ENCODE measurements around the gene TARS2. TPM values are rescaled to one million over a fixed set of nuclear protein-coding genes. Genes with fewer than 3 reads are reported as not detected.

The TARS2 gene
- total RNA-seq, 2 experiments from 2014 or later = 42.0 to 55.3 TPM

DNA sequence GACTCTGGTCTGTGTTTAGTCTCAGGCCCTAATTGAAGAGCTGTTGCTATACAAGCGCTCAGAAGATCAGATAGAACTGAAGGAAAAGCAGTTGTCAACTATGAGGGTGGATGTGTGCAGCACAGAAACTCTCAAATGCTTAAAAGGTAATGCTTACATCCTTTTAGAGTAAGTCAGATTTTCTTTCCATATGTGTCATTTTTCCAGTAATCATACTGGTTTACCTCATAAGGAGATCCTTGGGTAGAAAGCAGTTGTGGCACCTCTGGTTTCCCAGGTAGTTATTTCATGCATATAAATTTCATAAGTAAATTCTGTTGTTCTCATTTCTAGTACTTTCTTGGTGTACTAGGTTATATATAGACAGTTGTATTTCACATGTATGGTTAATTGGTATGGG lies 43.0 kb upstream of the TARS2 start:
- Histone ChIP-seq H4K20me1 (ENCODE audit: insufficient read depth, low read length) (no peaks in the 10 kb centered on the region), H3K4me2 (ENCODE audit: low read length) (no peak overlapping the region), H3K79me2 (ENCODE audit: insufficient read depth, low read depth, low read length) (no peaks in the 10 kb centered on the region; the same call in 1 of the 2 replicates), H3K27ac (ENCODE audit: low read depth, low read length, poor library complexity, severe bottlenecking) (no peak overlapping the region), H3K9me2 (ENCODE audit: insufficient read depth, low read length) (no peaks in the 10 kb centered on the region), H3K36me3 (ENCODE audit: insufficient read depth, low read length) (peaks cover 86% of the 10 kb centered on the region), H3K9me3 (ENCODE audit: low read length) (no peaks in the 10 kb centered on the region), H2AFZ (ENCODE audit: low read length) (no peak overlapping the region), H3K4me1 (ENCODE audit: insufficient read depth, low read length, poor library complexity, severe bottlenecking) (no peaks in the 10 kb centered on the region), H3K4me3 (ENCODE audit: low read depth, low read length, poor library complexity, severe bottlenecking) (no peak overlapping the region)
- intact Hi-C loops (cut with micrococcal nuclease; ENCODE audit: unreplicated experiment) = no loop called here
- TF ChIP-seq EZH2phosphoT487 (IDR thresholded peaks at IDR 0.05; ENCODE audit: borderline replicate concordance, low read depth, low read length) = no peak
- TF ChIP-seq, protein P1, sequence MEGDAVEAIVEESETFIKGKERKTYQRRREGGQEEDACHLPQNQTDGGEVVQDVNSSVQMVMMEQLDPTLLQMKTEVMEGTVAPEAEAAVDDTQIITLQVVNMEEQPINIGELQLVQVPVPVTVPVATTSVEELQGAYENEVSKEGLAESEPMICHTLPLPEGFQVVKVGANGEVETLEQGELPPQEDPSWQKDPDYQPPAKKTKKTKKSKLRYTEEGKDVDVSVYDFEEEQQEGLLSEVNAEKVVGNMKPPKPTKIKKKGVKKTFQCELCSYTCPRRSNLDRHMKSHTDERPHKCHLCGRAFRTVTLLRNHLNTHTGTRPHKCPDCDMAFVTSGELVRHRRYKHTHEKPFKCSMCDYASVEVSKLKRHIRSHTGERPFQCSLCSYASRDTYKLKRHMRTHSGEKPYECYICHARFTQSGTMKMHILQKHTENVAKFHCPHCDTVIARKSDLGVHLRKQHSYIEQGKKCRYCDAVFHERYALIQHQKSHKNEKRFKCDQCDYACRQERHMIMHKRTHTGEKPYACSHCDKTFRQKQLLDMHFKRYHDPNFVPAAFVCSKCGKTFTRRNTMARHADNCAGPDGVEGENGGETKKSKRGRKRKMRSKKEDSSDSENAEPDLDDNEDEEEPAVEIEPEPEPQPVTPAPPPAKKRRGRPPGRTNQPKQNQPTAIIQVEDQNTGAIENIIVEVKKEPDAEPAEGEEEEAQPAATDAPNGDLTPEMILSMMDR (conservative IDR thresholded peaks at IDR 0.05; ENCODE audit: low read length) = no peak
- CTCF ChIA-PET (ENCODE audit: unreplicated experiment) = interaction anchor here (0.5 kb wide), 1 partner anchor 478 kb away, joined by 3 read pairs; no protein-coding TSS in a partner anchor
- no TSS peak for BruUV-seq (replicated peaks)
- no peak for DNase-seq (ENCODE audit: low spot score)
- POLR2A ChIA-PET = interaction anchor here (1.0 kb wide), 1 partner anchor 8 kb away, joined by 3 read pairs; no protein-coding TSS in a partner anchor

DNA sequence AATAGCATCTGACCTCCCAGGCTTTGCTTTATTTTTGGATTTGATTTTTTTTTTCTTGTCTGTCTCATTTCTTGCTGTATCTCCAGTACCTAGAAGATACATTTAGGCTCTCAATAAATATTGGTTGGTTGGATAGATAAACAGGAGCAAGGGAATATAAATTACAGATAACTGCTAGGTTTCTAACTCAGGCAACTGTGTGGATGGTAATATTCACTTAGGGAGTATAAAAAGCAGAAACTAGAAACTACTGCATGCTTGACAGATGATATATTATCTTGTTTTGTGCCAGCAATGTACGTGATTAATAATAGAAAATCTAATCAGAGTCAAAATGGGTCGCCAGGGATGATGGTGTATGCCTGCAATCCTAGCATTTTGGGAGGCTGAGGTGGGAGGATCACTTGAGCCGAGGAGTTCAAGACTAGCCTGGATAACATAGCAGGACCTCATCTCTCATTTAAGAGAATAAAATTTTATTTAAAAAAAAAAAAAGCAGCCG lies 31.0 kb upstream of the TARS2 start:
- ChIA-PET POLR2A (no interaction called here), CTCF (ENCODE audit: unreplicated experiment) (no interaction called here)
- H3K4me1 ChIP-seq (ENCODE audit: insufficient read depth, low read length, poor library complexity, severe bottlenecking) = no peaks in the 10 kb centered on the region
- H3K4me2 ChIP-seq (ENCODE audit: low read length) = no peak overlapping the region
- no peaks in the 10 kb centered on the region for H3K9me3 ChIP-seq (ENCODE audit: low read length)
- peaks cover 76% of the 10 kb centered on the region for H3K36me3 ChIP-seq (ENCODE audit: insufficient read depth, low read length)
- intact Hi-C loops (cut with micrococcal nuclease; ENCODE audit: unreplicated experiment) = no loop called here
- no TSS peak for BruUV-seq (replicated peaks)
- H3K27ac ChIP-seq (ENCODE audit: low read depth, low read length, poor library complexity, severe bottlenecking) = no peak overlapping the region
- H3K4me3 ChIP-seq (ENCODE audit: low read depth, low read length, poor library complexity, severe bottlenecking) = no peak overlapping the region
- no peak for DNase-seq (ENCODE audit: low spot score)
- no peaks in the 10 kb centered on the region; the same call in 1 of the 2 replicates for H4K20me1 ChIP-seq (ENCODE audit: insufficient read depth, low read length)
- H2AFZ ChIP-seq (ENCODE audit: low read length) = no peak overlapping the region
- no peak for TF ChIP-seq EZH2phosphoT487 (IDR thresholded peaks at IDR 0.05; ENCODE audit: borderline replicate concordance, low read depth, low read length)
- TF ChIP-seq, protein P1 (conservative IDR thresholded peaks at IDR 0.05; ENCODE audit: low read length) = no peak
- no peaks in the 10 kb centered on the region for H3K79me2 ChIP-seq (ENCODE audit: insufficient read depth, low read depth, low read length)
- H3K9me2 ChIP-seq (ENCODE audit: insufficient read depth, low read length) = no peaks in the 10 kb centered on the region

DNA sequence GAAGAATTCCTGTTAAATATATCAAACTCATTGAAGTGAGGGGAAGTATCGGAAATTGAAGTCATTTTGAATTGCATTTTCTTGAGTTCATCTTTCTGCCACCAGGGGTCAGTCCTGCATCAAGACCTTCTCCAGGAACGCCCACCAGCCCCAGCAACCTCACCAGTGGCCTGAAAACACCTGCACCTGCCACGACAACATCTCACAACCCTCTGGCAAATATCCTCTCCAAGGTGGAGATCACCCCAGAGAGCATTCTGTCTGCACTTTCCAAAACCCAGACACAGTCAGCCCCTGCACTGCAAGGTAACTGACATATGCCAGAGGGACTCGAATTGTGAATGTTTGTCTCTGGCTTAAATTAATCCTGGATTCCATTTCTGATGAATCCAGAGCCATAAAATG lies 22.8 kb upstream of the TARS2 start:
- intact Hi-C loops (cut with micrococcal nuclease; ENCODE audit: unreplicated experiment) = loop anchor here (1.0 to 10.0 kb wide), 5 partner anchors 52 to 510 kb away; partner anchors contain the start of gene CERS2
- Histone ChIP-seq H3K4me2 (ENCODE audit: low read length) (no peak overlapping the region), H2AFZ (ENCODE audit: low read length) (no peak overlapping the region), H3K9me3 (ENCODE audit: low read length) (no peaks in the 10 kb centered on the region), H3K79me2 (ENCODE audit: insufficient read depth, low read depth, low read length) (no peaks in the 10 kb centered on the region), H4K20me1 (ENCODE audit: insufficient read depth, low read length) (no peaks in the 10 kb centered on the region), H3K27ac (ENCODE audit: low read depth, low read length, poor library complexity, severe bottlenecking) (no peak overlapping the region), H3K4me1 (ENCODE audit: insufficient read depth, low read length, poor library complexity, severe bottlenecking) (no peaks in the 10 kb centered on the region), H3K4me3 (ENCODE audit: low read depth, low read length, poor library complexity, severe bottlenecking) (no peak overlapping the region), H3K36me3 (ENCODE audit: insufficient read depth, low read length) (peaks cover 72% of the 10 kb centered on the region), H3K9me2 (ENCODE audit: insufficient read depth, low read length) (no peaks in the 10 kb centered on the region)
- BruUV-seq (replicated peaks) = no TSS peak
- ChIA-PET POLR2A (no interaction called here), CTCF (ENCODE audit: unreplicated experiment) (no interaction called here)
- peak; percentile 80 for DNase-seq (ENCODE audit: low spot score)
- TF ChIP-seq EZH2phosphoT487 (IDR thresholded peaks at IDR 0.05; ENCODE audit: borderline replicate concordance, low read depth, low read length) = no peak
- TF ChIP-seq, protein P1 (conservative IDR thresholded peaks at IDR 0.05; ENCODE audit: low read length) = peak; percentile 84
